Skeletal muscle satellite cell (primary cell): ENCODE measurements around the gene MXRA5.

Experiments
- H3K27me3 ChIP-seq: 2 replicates; pipeline ENCODE4 v1.7.0; 2013; ENCODE audit warnings: low read length; ENCODE audit not compliant: control insufficient read depth, insufficient read depth
- H3K36me3 ChIP-seq: 2 replicates; pipeline ENCODE4 v1.7.0; 2013; ENCODE audit warnings: mild to moderate bottlenecking, control low read depth, low read length; ENCODE audit not compliant: insufficient read depth
- H3K4me1 ChIP-seq: 2 replicates; pipeline ENCODE4 v1.7.0; 2013; ENCODE audit warnings: low read length; ENCODE audit not compliant: control insufficient read depth, insufficient read depth
- H3K4me2 ChIP-seq: 2 replicates; pipeline ENCODE4 v1.7.0; 2013; ENCODE audit warnings: mild to moderate bottlenecking, low read length
- H3K4me3 ChIP-seq: 2 replicates; pipeline ENCODE4 v1.7.0; 2013; ENCODE audit warnings: low read length
- H3K9ac ChIP-seq: 2 replicates; pipeline ENCODE4 v1.7.0; 2013; ENCODE audit warnings: mild to moderate bottlenecking, low read depth, low read length, moderate library complexity
- H3K9me3 ChIP-seq: replicated peaks from 2 replicates; pipeline ENCODE4 v1.7.0; 2013; ENCODE audit warnings: mild to moderate bottlenecking, control low read depth, low read length

Gene MXRA5

GRCh38 chrX:3271183-3271833 is 75.1 kb downstream of the MXRA5 start:
- Histone ChIP-seq H3K36me3 (no peaks in the 10 kb centered on the region), H3K9ac (peak overlapping the region; percentile 46), H3K4me1 (peaks cover 26% of the 10 kb centered on the region), H3K9me3 (peaks cover 3% of the 10 kb centered on the region), H3K27me3 (no peaks in the 10 kb centered on the region), H3K4me2 (peak overlapping the region; percentile 69), H3K4me3 (peak overlapping the region; percentile 42)

GRCh38 chrX:3268829-3269228 is 77.6 kb downstream of the MXRA5 start:
- Histone ChIP-seq H3K9me3 (peaks cover 3% of the 10 kb centered on the region), H3K9ac (no peak overlapping the region), H3K4me2 (peak overlapping the region; percentile 39), H3K4me1 (peaks cover 27% of the 10 kb centered on the region), H3K4me3 (no peak overlapping the region), H3K36me3 (no peaks in the 10 kb centered on the region), H3K27me3 (no peaks in the 10 kb centered on the region)

GRCh38 chrX:3263681-3264126 is 82.7 kb downstream of the MXRA5 start:
- Histone ChIP-seq H3K36me3 (no peaks in the 10 kb centered on the region), H3K4me3 (no peak overlapping the region), H3K4me1 (peaks cover 17% of the 10 kb centered on the region), H3K9ac (no peak overlapping the region), H3K27me3 (no peaks in the 10 kb centered on the region), H3K9me3 (no peaks in the 10 kb centered on the region), H3K4me2 (peak overlapping the region; percentile 66)

GRCh38 chrX:3262901-3263300 is 83.6 kb downstream of the MXRA5 start:
- Histone ChIP-seq H3K4me1 (peaks cover 17% of the 10 kb centered on the region), H3K9ac (peak overlapping the region; percentile 45), H3K36me3 (no peaks in the 10 kb centered on the region), H3K4me3 (no peak overlapping the region), H3K4me2 (peak overlapping the region; percentile 66), H3K9me3 (no peaks in the 10 kb centered on the region), H3K27me3 (no peaks in the 10 kb centered on the region)
